GM12872 (cell line): ENCODE data around the gene WDR33.

Experiments used
- CTCF ChIP-seq: IDR thresholded peaks from 3 replicates; pipeline ENCODE4 v1.5.1; 2011; ENCODE audit warnings: low read depth, mild to moderate bottlenecking, low read length, moderate library complexity; ENCODE audit not compliant: insufficient read depth

WDR33 gene

GRCh38 chr2:127678531-127678930, 132.4 kb downstream of the WDR33 start:
- no peak for TF ChIP-seq CTCF

GRCh38 chr2:127676906-127677305, 134.1 kb downstream of the WDR33 start:
- no peak for TF ChIP-seq CTCF

GRCh38 chr2:127675331-127676261, 135.4 kb downstream of the WDR33 start, which contains the start of gene LIMS2:
LIMS2 (minus strand) TSS chr2:127675530; CDS start chr2:127675024, 506 bp downstream.
- TF ChIP-seq CTCF = no peak

- TF ChIP-seq CTCF = no peak
These were observed 136.4 kb downstream of the WDR33 start for GRCh38 chr2:127674241-127675209.

GRCh38 chr2:127673291-127674069, 137.5 kb downstream of the WDR33 start:
- TF ChIP-seq CTCF = no peak

- TF ChIP-seq CTCF = no peak
These were observed 138.4 kb downstream of the WDR33 start for GRCh38 chr2:127672341-127673224.
